CD14-positive monocyte (primary cell): ENCODE measurements around the gene PDE4D. TPM values are rescaled to one million over a fixed set of nuclear protein-coding genes. Genes with fewer than 3 reads are reported as not detected.

ENCODE experiments used
- DNase-seq, 3 donors: peaks; one replicate each; pipeline ENCODE4 v3.0.0-alpha.2; 2011 to 2022
- H2AFZ ChIP-seq: 2 replicates; pipeline ENCODE4 v1.6.0; 2012; ENCODE audit warnings: mild to moderate bottlenecking, low read depth, low read length, inconsistent platforms; ENCODE audit not compliant: insufficient read depth, poor library complexity, severe bottlenecking
- H3K27ac ChIP-seq, 2 donors: 1 replicate in 1 of 2; 2 replicates in 1 of 2; pipeline ENCODE4 v1.5.1; 2012 to 2013; ENCODE audit warnings: low read length in 2 of 2, control low read depth in 1 of 2, inconsistent platforms in 1 of 2, low read depth in 1 of 2, mild to moderate bottlenecking in 1 of 2
- H3K27me3 ChIP-seq, 2 donors: one replicate each; pipeline versions ENCODE4 v1.6.0 to v1.6.1; 2011 to 2013; ENCODE audit warnings: low read length in 2 of 2; ENCODE audit not compliant: control insufficient read depth in 2 of 2, insufficient read depth in 2 of 2
- H3K36me3 ChIP-seq, 2 donors: replicated peaks in 1 of 2; 1 replicate in 1 of 2; 2 replicates in 1 of 2; pipeline versions ENCODE4 v1.5.1 to v1.6.1; 2012 to 2013; ENCODE audit warnings: low read length in 2 of 2, control low read depth in 1 of 2, inconsistent platforms in 1 of 2, mild to moderate bottlenecking in 1 of 2; ENCODE audit not compliant: insufficient read depth in 2 of 2, control insufficient read depth in 1 of 2
- H3K4me1 ChIP-seq, 2 donors: 1 replicate in 1 of 2; 2 replicates in 1 of 2; pipeline versions ENCODE4 v1.5.1 to v1.6.1; 2012 to 2013; ENCODE audit warnings: low read length in 2 of 2, control low read depth in 1 of 2, inconsistent platforms in 1 of 2, mild to moderate bottlenecking in 1 of 2, moderate library complexity in 1 of 2; ENCODE audit not compliant: insufficient read depth in 2 of 2, control insufficient read depth in 1 of 2
- H3K4me2 ChIP-seq: replicated peaks from 2 replicates; pipeline ENCODE3; 2012; ENCODE audit warnings: low read length, moderate library complexity, mild to moderate bottlenecking; ENCODE audit not compliant: poor library complexity, severe bottlenecking; ENCODE audit errors: extremely low read depth
- H3K4me3 ChIP-seq, 3 experiments: fragments of 200-600 bp in 1 of 3; sonication (generic) in 1 of 3; replicated peaks in 1 of 3; 1 replicate in 2 of 3; 2 replicates in 1 of 3; pipeline ENCODE4 v1.5.1; 2011 to 2013; ENCODE audit warnings: low read length in 3 of 3, mild to moderate bottlenecking in 3 of 3, control low read depth in 2 of 3, low read depth in 2 of 3, inconsistent platforms in 1 of 3, moderate library complexity in 1 of 3
- H3K79me2 ChIP-seq: 2 replicates; pipeline ENCODE4 v1.6.0; 2012; ENCODE audit warnings: mild to moderate bottlenecking, control low read depth, inconsistent platforms, low read length, moderate library complexity; ENCODE audit not compliant: insufficient read depth
- H3K9ac ChIP-seq: 2 replicates; pipeline ENCODE4 v1.6.0; 2017; ENCODE audit warnings: low read length, mild to moderate bottlenecking; ENCODE audit not compliant: insufficient read depth, poor library complexity, severe bottlenecking
- H3K9me3 ChIP-seq, 2 donors: replicated peaks in 1 of 2; 1 replicate in 1 of 2; 2 replicates in 1 of 2; pipeline versions ENCODE4 v1.5.1 to v1.6.1; 2012 to 2013; ENCODE audit warnings: low read length in 2 of 2, control low read depth in 1 of 2; ENCODE audit not compliant: control insufficient read depth in 1 of 2, insufficient read depth in 1 of 2
- H4K20me1 ChIP-seq: 2 replicates; pipeline ENCODE4 v1.6.0; 2012; ENCODE audit warnings: mild to moderate bottlenecking, low read length, control low read depth, moderate library complexity; ENCODE audit not compliant: insufficient read depth
- H3K27ac Mint-ChIP-seq, 7 donors: one replicate each; pipeline ENCODE4 v1.8.0; 2020; ENCODE audit warnings: mild to moderate bottlenecking in 7 of 7, mixed read lengths in 7 of 7, moderate library complexity in 6 of 7, inconsistent platforms in 2 of 7
- H3K27me3 Mint-ChIP-seq, 3 donors: one replicate each; pipeline ENCODE4 v1.8.0; 2021 to 2022; ENCODE audit warnings: low read depth in 3 of 3, mild to moderate bottlenecking in 3 of 3, mixed read lengths in 3 of 3, moderate library complexity in 3 of 3, inconsistent platforms in 1 of 3
- H3K36me3 Mint-ChIP-seq, 2 donors: one replicate each; pipeline ENCODE4 v1.8.0; 2020; ENCODE audit warnings: mixed read lengths in 2 of 2, inconsistent platforms in 1 of 2, mild to moderate bottlenecking in 1 of 2
- H3K4me1 Mint-ChIP-seq: one replicate; pipeline ENCODE4 v1.8.0; 2020; ENCODE audit warnings: mild to moderate bottlenecking, mixed read lengths
- H3K4me3 Mint-ChIP-seq, 2 donors: one replicate each; pipeline ENCODE4 v1.8.0; 2020; ENCODE audit warnings: mild to moderate bottlenecking in 2 of 2, mixed read lengths in 2 of 2, moderate library complexity in 1 of 2
- H3K9me3 Mint-ChIP-seq, 7 donors: one replicate each; pipeline ENCODE4 v1.8.0; 2020 to 2022; ENCODE audit warnings: mixed read lengths in 7 of 7, mild to moderate bottlenecking in 6 of 7, moderate library complexity in 6 of 7, inconsistent platforms in 2 of 7
- WGBS: methylation state at CpG from one replicate; pipeline ENCODE4 v1.1.5; 2013; ENCODE audit warnings: missing lambda C conversion rate; ENCODE audit not compliant: insufficient coverage; 5-methylcytosine and 5-hydroxymethylcytosine counted together
- intact Hi-C, 2 donors: fragments of 100-400 bp; cut with micrococcal nuclease; formaldehyde crosslinking; loops; one replicate each; pipeline versions ENCODE4 v1.15.0 to v1.15.1; 2023
- polyA plus RNA-seq, 3 donors: library from polyadenylated mRNA; depleted of rRNA in 1 of 3; unstranded in 2 of 3; stranded (reverse) in 1 of 3; fragments of 300-500 nt in 2 of 3; fragments of >200 nt in 1 of 3; fragmentation: Illumina TruSeq in 2 of 3; gene quantifications; 1 replicate in 2 of 3; 2 replicates in 1 of 3; pipeline ENCODE4 v1.2.3, GENCODE V29; 2012 to 2021
- TF ChIP-seq, protein P1 (sequence below): fragments of 200-600 bp; IDR thresholded peaks from one replicate; pipeline ENCODE4 v1.8.0; 2022; ENCODE audit warnings: antibody characterized with exemption, mild to moderate bottlenecking

Gene PDE4D
- polyA plus RNA-seq, 3 donors, result 1.9 to 3.4 (median 2.8) TPM

DNA sequence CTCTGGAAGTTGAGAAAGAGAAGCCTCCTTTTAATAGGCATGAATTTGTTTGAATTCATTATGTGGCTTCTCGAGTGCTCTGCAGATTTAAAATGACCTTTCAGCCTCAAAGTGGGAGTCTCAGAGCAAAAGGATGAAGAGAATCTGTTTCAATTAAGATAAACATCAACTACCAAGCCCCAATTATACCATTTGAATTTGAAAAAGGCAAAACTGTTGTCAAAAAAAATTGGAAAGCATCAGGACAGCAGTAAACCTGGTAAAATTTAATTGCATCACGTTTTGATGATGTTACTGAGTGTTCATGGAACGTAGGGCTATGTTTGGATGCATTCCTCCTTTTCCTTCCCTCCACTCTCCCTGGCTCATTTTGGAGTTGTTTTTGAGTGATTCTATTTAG lies 637.2 kb downstream of the PDE4D start:
- no peak overlapping the region for H3K9ac ChIP-seq
- intact Hi-C loops, result no loop called here
- H3K27ac ChIP-seq, result no peak overlapping the region
- TF ChIP-seq, protein P1, sequence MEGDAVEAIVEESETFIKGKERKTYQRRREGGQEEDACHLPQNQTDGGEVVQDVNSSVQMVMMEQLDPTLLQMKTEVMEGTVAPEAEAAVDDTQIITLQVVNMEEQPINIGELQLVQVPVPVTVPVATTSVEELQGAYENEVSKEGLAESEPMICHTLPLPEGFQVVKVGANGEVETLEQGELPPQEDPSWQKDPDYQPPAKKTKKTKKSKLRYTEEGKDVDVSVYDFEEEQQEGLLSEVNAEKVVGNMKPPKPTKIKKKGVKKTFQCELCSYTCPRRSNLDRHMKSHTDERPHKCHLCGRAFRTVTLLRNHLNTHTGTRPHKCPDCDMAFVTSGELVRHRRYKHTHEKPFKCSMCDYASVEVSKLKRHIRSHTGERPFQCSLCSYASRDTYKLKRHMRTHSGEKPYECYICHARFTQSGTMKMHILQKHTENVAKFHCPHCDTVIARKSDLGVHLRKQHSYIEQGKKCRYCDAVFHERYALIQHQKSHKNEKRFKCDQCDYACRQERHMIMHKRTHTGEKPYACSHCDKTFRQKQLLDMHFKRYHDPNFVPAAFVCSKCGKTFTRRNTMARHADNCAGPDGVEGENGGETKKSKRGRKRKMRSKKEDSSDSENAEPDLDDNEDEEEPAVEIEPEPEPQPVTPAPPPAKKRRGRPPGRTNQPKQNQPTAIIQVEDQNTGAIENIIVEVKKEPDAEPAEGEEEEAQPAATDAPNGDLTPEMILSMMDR, result no peak
- no peaks in the 10 kb centered on the region for H3K36me3 ChIP-seq
- H3K27me3 ChIP-seq, result no peaks in the 10 kb centered on the region
- DNase-seq, result no peak
- Mint-ChIP-seq H3K4me1 (peaks cover 3% of the 10 kb centered on the region), H3K4me3 (no peak overlapping the region), H3K36me3 (no peaks in the 10 kb centered on the region), H3K27ac (no peak overlapping the region), H3K9me3 (peaks cover 0 to 3% (median 0%) of the 10 kb centered on the region in 7 donors), H3K27me3 (no peaks in the 10 kb centered on the region)
- H3K79me2 ChIP-seq, result no peaks in the 10 kb centered on the region
- no CpG with 5 or more reads among the region's 3 CpGs for WGBS
- H3K9me3 ChIP-seq, result no peaks in the 10 kb centered on the region
- H3K4me2 ChIP-seq, result no peak overlapping the region
- no peaks in the 10 kb centered on the region for H3K4me1 ChIP-seq
- H3K4me3 ChIP-seq, result no peak overlapping the region
- H2AFZ ChIP-seq, result no peak overlapping the region
- H4K20me1 ChIP-seq, result no peaks in the 10 kb centered on the region

- Histone ChIP-seq H3K4me2 (no peak overlapping the region), H3K9me3 (no peaks in the 10 kb centered on the region), H3K4me3 (no peak overlapping the region), H4K20me1 (no peaks in the 10 kb centered on the region), H3K27me3 (no peaks in the 10 kb centered on the region), H3K79me2 (no peaks in the 10 kb centered on the region), H3K4me1 (no peaks in the 10 kb centered on the region), H3K9ac (no peak overlapping the region), H3K27ac (no peak overlapping the region), H3K36me3 (no peaks in the 10 kb centered on the region), H2AFZ (no peak overlapping the region)
- Mint-ChIP-seq H3K36me3 (no peaks in the 10 kb centered on the region), H3K27ac (no peak overlapping the region), H3K27me3 (no peaks in the 10 kb centered on the region), H3K4me3 (no peak overlapping the region), H3K4me1 (peaks cover 3% of the 10 kb centered on the region), H3K9me3 (peaks cover 0 to 3% (median 0%) of the 10 kb centered on the region in 7 donors)
- intact Hi-C loops, result no loop called here
- TF ChIP-seq, protein P1, result no peak
- whole genome bisulfite sequencing, result no CpG with 5 or more reads among the region's 2 CpGs
- DNase-seq, result no peak
These were observed 639.4 kb downstream of the PDE4D start for GRCh38 chr5:59254055-59254687.
